Prostate gland (tissue), 2 donors: ENCODE measurements around the gene SEC14L6. TPM values are rescaled to one million over a fixed set of nuclear protein-coding genes. Genes with fewer than 3 reads are reported as not detected.

Experiments
- DNase-seq: peaks from one replicate; pipeline ENCODE4 v3.0.0-alpha.2; 2019; ENCODE audit warnings: low spot score
- H3K27ac ChIP-seq, 2 donors: fragments of 200-600 bp; sonication (generic); 2 replicates each; pipeline ENCODE4 v1.5.1; 2017 to 2019
- H3K27me3 ChIP-seq: fragments of 200-600 bp; sonication (generic); replicated peaks from 2 replicates; pipeline ENCODE4 v1.5.1; 2019; ENCODE audit not compliant: insufficient read depth
- H3K36me3 ChIP-seq, 2 donors: fragments of 200-600 bp; sonication (generic); 1 replicate in 1 of 2; 2 replicates in 1 of 2; pipeline versions ENCODE4 v1.5.1 to v1.8.1; 2017 to 2019
- H3K4me1 ChIP-seq: fragments of 200-600 bp; sonication (generic); replicated peaks from 2 replicates; pipeline ENCODE4 v1.5.1; 2019
- H3K4me3 ChIP-seq, 2 donors: fragments of 200-600 bp; sonication (generic); 2 replicates each; pipeline ENCODE4 v1.5.1; 2017 to 2019
- H3K9me3 ChIP-seq: fragments of 200-600 bp; sonication (generic); 2 replicates; pipeline ENCODE4 v1.5.1; 2017
- CTCF ChIP-seq, 4 experiments: fragments of 200-600 bp in 2 of 4; fragments of 450-650 bp in 2 of 4; sonication (generic) in 2 of 4; IDR thresholded peaks; 1 replicate in 3 of 4; 2 replicates in 1 of 4; pipeline ENCODE4 v1.5.1; 2016 to 2019; ENCODE audit warnings: antibody characterized with exemption in 4 of 4, mild to moderate bottlenecking in 2 of 4, moderate library complexity in 2 of 4
- POLR2A ChIP-seq: fragments of 450-650 bp; IDR thresholded peaks from one replicate; pipeline ENCODE4 v1.6.1; 2016; ENCODE audit warnings: antibody characterized with exemption, mild to moderate bottlenecking
- POLR2AphosphoS5 ChIP-seq: sonication (generic); formaldehyde crosslinking; IDR thresholded peaks from one replicate; pipeline ENCODE4 v1.6.1; 2017; ENCODE audit warnings: antibody characterized with exemption
- WGBS: methylation state at CpG from one replicate; pipeline ENCODE4 v1.1.5; 2018; 5-methylcytosine and 5-hydroxymethylcytosine counted together
- intact Hi-C: fragments of 100-400 bp; cut with DNase I; formaldehyde crosslinking; loops from one replicate; pipeline ENCODE4 v1.14.2; 2022
- total RNA-seq, 2 donors: library from RNA; depleted of rRNA; stranded (reverse); fragments of >200 nt; gene quantifications; one replicate each; pipeline ENCODE4 v1.1.0, GENCODE V29; 2016

Gene SEC14L6
- total RNA-seq, 2 donors from 2014 or later, result 0.23 to 22.9 TPM

GRCh38 chr22:30538280-30538679 is 8.3 kb downstream of the SEC14L6 start:
- no peaks in the 10 kb centered on the region for H3K9me3 ChIP-seq
- no peaks in the 10 kb centered on the region for H3K4me1 ChIP-seq
- H3K36me3 ChIP-seq, result no peaks in the 10 kb centered on the region
- H3K4me3 ChIP-seq, result no peak overlapping the region
- DNase-seq, result no peak
- WGBS, result 84% methylated on average over 6 of the region's 6 CpGs
- H3K27me3 ChIP-seq, result no peaks in the 10 kb centered on the region
- no peak overlapping the region for H3K27ac ChIP-seq
- TF ChIP-seq CTCF (IDR thresholded peaks at IDR 0.05) (no peak), POLR2A (no peak)
- intact Hi-C loops, result no loop called here

GRCh38 chr22:30537083-30537731 is 9.3 kb downstream of the SEC14L6 start:
- intact Hi-C loops, result no loop called here
- no peak for TF ChIP-seq CTCF (IDR thresholded peaks at IDR 0.05)
- no peak for TF ChIP-seq POLR2AphosphoS5
- TF ChIP-seq POLR2A, result no peak
- no peak for DNase-seq
- 91% methylated on average over 8 of the region's 9 CpGs for WGBS
- no peaks in the 10 kb centered on the region for H3K4me1 ChIP-seq
- no peaks in the 10 kb centered on the region for H3K27me3 ChIP-seq
- H3K36me3 ChIP-seq, result no peaks in the 10 kb centered on the region
- no peak overlapping the region for H3K4me3 ChIP-seq
- H3K9me3 ChIP-seq, result no peaks in the 10 kb centered on the region
- H3K27ac ChIP-seq, result no peak overlapping the region

- no peak for TF ChIP-seq POLR2AphosphoS5
- TF ChIP-seq POLR2A, result no peak
- TF ChIP-seq CTCF (IDR thresholded peaks at IDR 0.05), result no peak
- WGBS, result 96% methylated on average over 4 of the region's 4 CpGs
- intact Hi-C loops, result no loop called here
Observed at GRCh38 chr22:30535182-30535581, 11.4 kb downstream of the SEC14L6 start.

GRCh38 chr22:30531651-30532608 is 14.6 kb downstream of the SEC14L6 start:
- H3K36me3 ChIP-seq, result no peaks in the 10 kb centered on the region
- no peak for DNase-seq
- no peaks in the 10 kb centered on the region for H3K9me3 ChIP-seq
- no peaks in the 10 kb centered on the region for H3K27me3 ChIP-seq
- no peak overlapping the region for H3K4me3 ChIP-seq
- no peaks in the 10 kb centered on the region for H3K4me1 ChIP-seq
- no peak overlapping the region for H3K27ac ChIP-seq
- intact Hi-C loops, result no loop called here
- WGBS, result 94% methylated on average over 17 of the region's 17 CpGs
- TF ChIP-seq CTCF (IDR thresholded peaks at IDR 0.05) (no peak), POLR2A (no peak), POLR2AphosphoS5 (no peak)

More at GRCh38 chr22:30535182-30535581, 11.4 kb downstream of the SEC14L6 start:
- Histone ChIP-seq H3K27ac (no peak overlapping the region), H3K9me3 (no peaks in the 10 kb centered on the region), H3K36me3 (no peaks in the 10 kb centered on the region), H3K4me3 (no peak overlapping the region), H3K4me1 (no peaks in the 10 kb centered on the region), H3K27me3 (no peaks in the 10 kb centered on the region)
- DNase-seq, result no peak
